AG20443 (cell line): ENCODE measurements around the gene TBC1D1.

ENCODE experiments used
- DNase-seq: peaks from one replicate; pipeline ENCODE4 v3.0.0; 2012; ENCODE audit warnings: low spot score, mixed read lengths

The TBC1D1 gene

DNA sequence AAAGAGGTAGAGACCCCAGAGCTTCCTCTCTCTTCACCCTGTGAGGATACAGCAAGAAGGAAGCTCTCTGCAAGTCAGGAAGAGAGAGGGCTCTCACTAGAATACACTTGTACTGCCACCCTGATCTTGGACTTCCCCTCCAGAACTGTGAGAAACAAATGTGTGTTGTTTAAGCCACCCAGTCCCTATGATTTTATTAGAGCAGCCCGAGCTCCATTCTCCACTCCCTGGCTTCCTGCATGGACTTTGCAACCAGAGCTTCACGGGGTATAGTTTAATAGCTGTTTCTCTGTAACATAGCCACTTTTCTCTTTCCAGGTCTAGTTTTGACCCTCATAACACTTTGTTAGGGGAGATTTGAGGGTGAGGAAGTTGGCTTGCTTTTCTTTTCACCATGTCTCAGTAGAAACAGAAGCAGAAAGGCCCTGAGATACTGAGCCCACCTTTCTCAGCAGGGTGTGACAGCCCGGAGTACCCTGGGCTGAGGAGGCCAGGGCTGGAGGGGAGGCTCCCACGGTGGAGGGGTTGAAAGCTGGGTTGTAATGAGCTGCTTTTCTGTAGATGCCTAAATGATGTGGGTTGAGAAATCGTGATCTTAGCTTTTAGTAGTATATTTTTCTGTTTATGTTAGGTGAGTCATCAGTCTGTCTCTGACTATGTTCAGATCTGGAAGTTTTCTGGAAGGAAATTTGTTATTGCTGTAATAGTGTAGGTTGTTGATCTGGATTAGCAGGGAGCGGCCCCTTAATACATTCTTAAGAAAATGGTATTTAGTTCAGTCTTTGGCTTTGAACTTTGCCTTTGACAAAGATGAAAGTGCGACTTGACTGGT, 187.9 kb downstream of the TBC1D1 start:
- DNase-seq, result peak; percentile 22

DNA sequence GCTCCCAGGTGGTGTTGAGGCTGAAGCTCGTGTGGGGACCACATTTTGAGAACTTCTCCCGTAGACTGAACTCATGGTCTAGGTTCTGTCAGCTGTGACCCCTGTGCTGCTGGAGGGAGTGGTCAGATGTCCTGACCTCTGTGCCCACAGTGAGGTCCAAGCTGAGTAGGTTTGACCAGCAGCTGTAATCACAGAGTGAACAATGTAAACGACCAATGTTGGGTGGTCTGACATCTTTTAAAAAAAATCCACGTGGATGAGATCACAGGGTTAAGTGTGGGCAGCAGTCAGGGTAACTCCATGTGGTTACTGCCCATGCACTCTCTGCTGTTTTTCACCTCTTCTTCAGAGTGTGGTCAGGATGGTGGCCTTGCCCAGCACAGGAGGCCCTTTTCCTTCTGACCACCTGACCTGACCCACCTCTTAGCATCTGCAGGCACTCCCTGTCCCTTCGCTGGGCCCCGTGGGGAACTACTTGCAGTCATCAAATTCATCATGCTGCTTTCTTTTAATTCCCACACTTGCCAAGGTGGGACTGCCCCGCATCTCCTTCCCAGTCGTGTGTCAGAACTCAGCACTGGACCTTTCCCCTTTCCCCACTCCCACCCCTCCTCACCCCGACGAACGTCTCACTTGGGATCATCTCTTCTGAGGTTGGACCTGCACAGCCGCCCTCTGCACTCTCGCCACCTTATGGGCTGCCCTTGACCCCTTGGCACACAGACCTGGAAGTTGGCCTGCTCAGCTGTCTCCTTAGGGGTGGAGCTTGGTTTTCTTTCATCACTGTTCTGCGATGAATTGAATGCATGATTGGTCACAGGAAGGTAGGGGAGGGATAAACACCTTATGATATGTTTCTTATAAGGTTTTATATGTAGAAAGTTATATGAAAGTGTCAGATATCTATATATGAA, 189.4 kb downstream of the TBC1D1 start:
- DNase-seq, result no peak

GRCh38 chr4:38082021-38082420, 191.1 kb downstream of the TBC1D1 start:
- DNase-seq, result no peak

DNA sequence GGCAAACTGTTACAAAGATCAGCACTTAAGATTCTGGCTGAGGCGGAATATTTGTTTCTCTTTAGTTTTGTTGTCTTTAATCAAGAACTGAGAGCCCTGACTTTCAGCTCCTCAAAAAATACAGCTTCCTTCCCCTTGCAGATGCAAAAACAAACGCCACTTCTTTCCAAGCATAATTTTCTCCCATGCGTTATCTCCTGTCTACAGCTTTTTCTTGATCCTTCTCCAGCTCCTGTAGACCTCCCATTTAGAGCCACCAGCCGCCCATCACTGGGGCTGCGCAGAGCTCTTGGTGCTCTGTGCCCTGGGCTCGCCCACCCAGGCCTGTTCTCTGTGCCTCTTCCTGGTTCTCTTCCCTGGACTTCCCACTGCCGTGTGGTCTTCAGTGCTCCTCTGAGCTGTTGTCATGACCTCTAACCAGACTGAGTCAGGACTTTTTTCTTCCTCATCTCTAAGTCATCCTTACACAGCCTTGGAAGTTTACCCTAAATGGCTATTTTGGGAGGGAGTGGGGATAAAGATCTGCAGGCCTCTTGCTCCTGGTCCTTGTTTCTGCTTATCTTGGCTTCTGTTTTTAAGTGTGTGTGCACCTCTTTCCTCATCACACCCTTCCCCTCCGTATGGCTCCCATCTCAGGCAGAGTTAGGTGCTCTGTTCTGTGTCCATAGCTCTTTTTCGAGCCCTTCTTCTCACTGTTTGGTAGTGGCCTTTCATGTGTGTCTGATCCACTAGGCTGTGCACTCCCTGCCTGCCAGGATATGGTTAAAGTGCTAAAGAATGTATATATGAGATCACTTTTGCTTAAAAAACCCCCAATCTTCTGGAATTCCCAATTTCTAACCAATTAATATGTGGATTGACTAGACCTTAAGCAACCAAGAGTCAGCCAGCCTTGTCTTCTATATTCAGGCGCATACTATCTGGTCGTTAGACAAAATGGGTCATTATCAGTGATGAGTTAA, 191.8 kb downstream of the TBC1D1 start:
- DNase-seq, result peak; percentile 66

- peak; percentile 41 for DNase-seq
Measured at GRCh38 chr4:38084877-38085711, 194.2 kb downstream of the TBC1D1 start.

GRCh38 chr4:38085751-38086150, 194.9 kb downstream of the TBC1D1 start:
- DNase-seq, result no peak

- no peak for DNase-seq
Measured at GRCh38 chr4:38086151-38086848, 195.4 kb downstream of the TBC1D1 start.

- no peak for DNase-seq
Measured at GRCh38 chr4:38086849-38087226, 196.0 kb downstream of the TBC1D1 start.

DNA sequence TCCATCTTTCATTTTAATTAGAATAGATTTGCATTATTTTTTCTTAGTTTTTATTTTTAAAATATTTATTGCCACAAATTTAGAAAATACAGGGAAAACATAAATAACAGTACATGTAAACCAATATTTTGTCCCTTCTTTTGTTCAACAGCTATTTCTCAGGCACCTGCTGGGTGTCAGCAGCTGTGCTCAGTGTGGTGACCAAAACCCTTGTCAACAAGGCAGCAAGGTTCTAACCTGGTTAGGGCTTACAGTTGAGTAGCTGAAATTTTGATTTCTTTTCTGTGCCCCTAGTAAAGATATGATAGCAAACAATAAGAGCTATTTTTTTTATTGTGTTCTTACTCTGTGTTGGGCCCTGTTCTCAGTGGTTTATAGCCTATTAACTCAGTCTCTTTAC, 197.4 kb downstream of the TBC1D1 start:
- DNase-seq, result no peak

DNA sequence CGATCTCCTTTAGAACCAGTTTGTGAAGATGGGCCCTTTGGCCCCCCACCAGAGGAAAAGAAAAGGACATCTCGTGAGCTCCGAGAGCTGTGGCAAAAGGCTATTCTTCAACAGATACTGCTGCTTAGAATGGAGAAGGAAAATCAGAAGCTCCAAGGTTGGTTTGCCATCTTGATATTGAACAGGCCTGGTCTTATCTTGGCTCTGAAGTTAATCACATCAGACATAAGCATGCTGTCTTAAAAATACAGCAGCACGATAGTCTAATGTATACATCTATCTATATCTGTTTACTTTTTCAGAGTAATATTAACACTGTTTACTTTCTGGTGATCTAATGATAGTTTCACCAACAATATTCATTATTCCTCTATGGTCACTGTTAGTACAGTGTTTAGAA, 199.1 kb downstream of the TBC1D1 start:
- DNase-seq, result no peak

DNA sequence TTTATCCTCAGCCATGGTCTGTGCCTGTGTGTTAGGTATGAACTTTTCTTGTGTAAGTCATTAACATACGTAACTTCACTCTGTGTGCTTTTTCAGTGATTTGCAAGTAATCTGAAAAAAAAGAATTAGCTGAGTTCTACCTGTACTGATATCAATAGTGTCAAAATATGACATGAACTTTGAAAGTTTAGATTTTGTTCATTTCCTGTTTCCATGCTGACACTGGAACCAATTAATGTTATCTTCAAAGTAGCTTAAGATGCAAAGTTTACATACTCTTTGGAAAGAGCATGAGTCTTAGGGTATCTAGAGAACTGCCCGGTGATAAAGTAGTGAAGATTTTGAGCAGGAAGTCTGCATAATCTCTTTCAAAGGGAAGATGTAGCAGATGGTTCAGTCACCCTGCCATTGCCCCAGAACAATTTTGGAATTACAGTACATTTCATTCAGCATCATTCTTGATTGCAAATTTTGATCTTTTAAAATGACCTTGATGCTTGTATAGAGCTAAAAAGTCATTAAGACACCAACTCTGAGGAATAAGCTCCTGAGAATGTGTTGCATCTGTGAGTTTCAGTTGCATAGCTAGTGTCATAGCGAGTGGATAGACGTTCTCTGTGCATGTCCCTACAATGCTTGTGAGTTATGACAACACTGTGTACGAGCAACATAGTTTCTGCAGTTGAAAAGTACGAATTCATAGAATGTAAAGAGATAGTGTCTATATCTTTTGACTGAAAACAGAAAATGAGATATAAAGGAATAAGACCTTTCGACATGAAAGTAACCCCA, 199.8 kb downstream of the TBC1D1 start:
- DNase-seq, result no peak

- DNase-seq, result peak; percentile 30
Measured at GRCh38 chr4:38091636-38092035, 200.8 kb downstream of the TBC1D1 start.

- no peak for DNase-seq
Measured at GRCh38 chr4:38092701-38093100, 201.8 kb downstream of the TBC1D1 start.

DNA sequence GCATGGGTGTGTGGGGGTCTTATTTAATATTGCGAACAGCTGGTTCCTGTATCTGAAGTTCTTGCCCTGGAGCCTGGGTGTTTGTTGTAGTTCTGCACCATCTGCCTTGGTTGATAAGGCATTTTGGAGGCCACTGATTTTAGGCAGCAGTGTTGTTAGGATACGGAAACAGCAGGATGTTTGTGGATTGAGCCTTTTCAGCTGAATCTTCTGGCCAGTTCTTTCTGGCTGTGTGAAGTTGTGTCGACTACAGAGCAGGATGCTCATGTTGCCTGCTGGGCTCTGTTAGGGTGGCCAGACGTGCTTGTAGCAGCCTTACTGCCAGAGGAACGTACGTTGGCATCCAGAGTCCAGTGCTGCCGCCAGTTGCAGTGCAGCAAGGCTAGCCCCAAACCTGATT, 203.5 kb downstream of the TBC1D1 start:
- DNase-seq, result no peak

- DNase-seq, result no peak
Measured at GRCh38 chr4:38095691-38096090, 204.8 kb downstream of the TBC1D1 start.

DNA sequence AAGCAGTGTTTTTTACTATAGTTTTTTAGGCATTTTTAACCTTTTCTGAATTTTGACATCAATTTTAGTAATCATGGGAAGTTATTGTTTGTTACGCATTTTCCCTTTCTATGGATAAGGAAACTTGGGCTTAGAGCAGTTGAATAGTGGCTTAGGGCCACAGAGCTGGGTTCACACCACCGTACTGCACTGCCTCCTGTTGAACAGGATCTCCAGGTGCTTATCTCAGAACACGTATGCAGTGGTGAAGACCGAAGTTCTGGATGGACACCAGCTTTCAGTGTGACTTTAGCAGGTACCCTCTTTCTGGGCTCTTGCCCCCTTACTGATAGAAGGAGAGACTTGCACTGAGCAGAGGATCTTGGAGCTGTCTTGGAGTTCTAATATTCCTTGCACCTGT, 206.9 kb downstream of the TBC1D1 start:
- DNase-seq, result no peak

- no peak for DNase-seq
Measured at GRCh38 chr4:38099020-38099600, 208.2 kb downstream of the TBC1D1 start.

DNA sequence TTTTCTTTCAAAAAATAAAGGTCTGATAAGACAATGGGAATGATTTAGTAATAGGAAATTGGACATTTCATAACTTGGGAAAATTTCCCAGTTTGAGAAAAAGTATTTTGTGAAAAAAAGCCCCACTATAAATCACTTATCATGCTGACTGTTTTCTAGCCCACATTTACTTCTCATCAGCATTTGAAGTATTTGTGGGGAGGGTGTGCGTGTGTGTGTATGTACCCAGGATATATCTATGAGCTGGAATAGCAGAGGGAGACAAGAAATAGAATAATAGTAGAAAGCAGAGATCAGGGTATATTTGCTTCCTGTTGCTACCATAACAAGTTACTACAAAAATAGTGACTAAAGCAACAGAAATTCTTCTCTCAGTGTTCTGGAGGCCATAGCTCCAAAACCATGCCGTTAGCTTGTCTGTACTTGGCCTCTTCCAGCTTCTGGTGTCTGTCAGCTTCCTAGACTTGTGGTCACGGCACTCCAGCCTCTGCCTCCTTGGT, 209.1 kb downstream of the TBC1D1 start:
- peak; percentile 74 for DNase-seq
